CD4-positive, alpha-beta T cell (primary cell): ENCODE results near the gene TFAM. TPM values are rescaled to one million over a fixed set of nuclear protein-coding genes. Genes with fewer than 3 reads are reported as not detected.

Source experiments
- ATAC-seq: fragments of 200-7000 bp; cut with Tn5 transposase; one replicate; pipeline ENCODE4 v1.10.0; 2022; ENCODE audit warnings: mild to moderate bottlenecking; ENCODE audit not compliant: poor library complexity
- CTCF ChIA-PET: fragments of 350-600 bp; sonication (Branson Sonifier 250); formaldehyde crosslinking; loops from one replicate; lab custom pipeline; 2021; ENCODE audit warnings: antibody characterized with exemption, inconsistent platforms; lab: Charles Lee
- POLR2A ChIA-PET: fragments of 350-600 bp; sonication (Branson Sonifier 250); formaldehyde crosslinking; loops from one replicate; lab custom pipeline; 2021; ENCODE audit warnings: antibody characterized with exemption, inconsistent platforms; lab: Charles Lee
- DNase-seq, 14 experiments: peaks; one replicate each; pipeline ENCODE4 v3.0.0-alpha.2; 2013 to 2020; ENCODE audit warnings: mixed read lengths in 2 of 14
- H3K27ac ChIP-seq, 2 donors: one replicate each; pipeline versions ENCODE4 v1.5.1 to v1.7.0; 2013; ENCODE audit warnings: low read length in 2 of 2, low read depth in 1 of 2, mild to moderate bottlenecking in 1 of 2
- H3K27me3 ChIP-seq, 2 experiments: 1 replicate in 1 of 2; 2 replicates in 1 of 2; pipeline versions ENCODE4 v1.6.1 to v1.7.0; 2013; ENCODE audit warnings: low read length in 2 of 2, control low read depth in 1 of 2, mild to moderate bottlenecking in 1 of 2, moderate library complexity in 1 of 2; ENCODE audit not compliant: insufficient read depth in 2 of 2, control insufficient read depth in 1 of 2
- H3K36me3 ChIP-seq: one replicate; pipeline ENCODE4 v1.6.1; 2013; ENCODE audit warnings: low read length, control low read depth; ENCODE audit not compliant: insufficient read depth
- H3K4me1 ChIP-seq: one replicate; pipeline ENCODE4 v1.6.1; 2013; ENCODE audit warnings: low read length, control low read depth; ENCODE audit not compliant: insufficient read depth
- H3K4me3 ChIP-seq: one replicate; pipeline ENCODE4 v1.5.1; 2013; ENCODE audit warnings: mild to moderate bottlenecking, low read length, moderate library complexity
- H3K9me3 ChIP-seq, 2 experiments: 1 replicate in 1 of 2; 2 replicates in 1 of 2; pipeline versions ENCODE4 v1.6.1 to v1.7.0; 2013; ENCODE audit warnings: low read length in 2 of 2, mild to moderate bottlenecking in 2 of 2, control low read depth in 1 of 2, moderate library complexity in 1 of 2; ENCODE audit not compliant: control insufficient read depth in 1 of 2, insufficient read depth in 1 of 2
- H3K27ac Mint-ChIP-seq: one replicate; pipeline ENCODE4 v1.8.0; 2020; ENCODE audit warnings: mixed read lengths
- H3K27me3 Mint-ChIP-seq: one replicate; pipeline ENCODE4 v1.8.0; 2021; ENCODE audit warnings: mixed read lengths
- H3K36me3 Mint-ChIP-seq: one replicate; pipeline ENCODE4 v1.8.0; 2021; ENCODE audit warnings: low read depth, mixed read lengths
- H3K4me1 Mint-ChIP-seq: one replicate; pipeline ENCODE4 v1.8.0; 2021; ENCODE audit warnings: low read depth, mixed read lengths
- H3K4me3 Mint-ChIP-seq: one replicate; pipeline ENCODE4 v1.8.0; 2020; ENCODE audit warnings: mild to moderate bottlenecking, mixed read lengths
- H3K9me3 Mint-ChIP-seq: one replicate; pipeline ENCODE4 v1.8.0; 2020; ENCODE audit warnings: mixed read lengths
- CTCF ChIP-seq: fragments of 200-600 bp; IDR thresholded peaks from one replicate; pipeline ENCODE4 v1.8.0; 2022; ENCODE audit warnings: antibody characterized with exemption, mild to moderate bottlenecking
- intact Hi-C, 2 experiments: fragments of 100-400 bp; cut with DNase I in 1 of 2; cut with micrococcal nuclease in 1 of 2; formaldehyde crosslinking; loops; one replicate each; pipeline versions ENCODE4 v1.15.1 to v1.9.0; 2023 to 2025; cut with DNase I, micrococcal nuclease
- total RNA-seq, 174 experiments: library from RNA in 2 of 174; stranded (reverse) in 2 of 174; gene quantifications; one replicate each; pipeline ENCODE4 v1.2.3 and lab custom pipeline; 2021 to 2026

TFAM gene
- total RNA-seq, 2 experiments from 2014 or later: 43.7 to 50.5 TPM

GRCh38 chr10:58382489-58382995 is 2.7 kb upstream of the TFAM start:
- ATAC-seq: no peak
- DNase-seq: no peak
- H3K27me3 Mint-ChIP-seq: no peaks in the 10 kb centered on the region
- Histone ChIP-seq H3K27me3 (no peaks in the 10 kb centered on the region), H3K4me1 (peaks cover 19% of the 10 kb centered on the region), H3K36me3 (no peaks in the 10 kb centered on the region), H3K4me3 (no peak overlapping the region), H3K9me3 (no peaks in the 10 kb centered on the region), H3K27ac (no peak overlapping the region)
- POLR2A ChIA-PET: no interaction called here
- H3K36me3 Mint-ChIP-seq: peaks cover 22% of the 10 kb centered on the region
- intact Hi-C loops: no loop called here
- no peaks in the 10 kb centered on the region for H3K9me3 Mint-ChIP-seq
- H3K4me3 Mint-ChIP-seq: no peak overlapping the region
- no peak for TF ChIP-seq CTCF
- H3K4me1 Mint-ChIP-seq: peaks cover 43% of the 10 kb centered on the region
- CTCF ChIA-PET: interaction anchor here (1.1 kb wide), 1 partner anchor 83 kb away, joined by 4 read pairs; no protein-coding TSS in a partner anchor
- H3K27ac Mint-ChIP-seq: no peak overlapping the region

- ATAC-seq (peak; percentile 60), DNase-seq (peak in 3 of 14 experiments; percentile 64 to 82 (median 75))
- intact Hi-C loops: loop anchor here (1.0 to 2.0 kb wide), 3 partner anchors 51 to 115 kb away; partner anchors contain the start of gene CISD1 (in 1 of the 2)
- Histone ChIP-seq H3K36me3 (peaks cover 12% of the 10 kb centered on the region), H3K27ac (peak overlapping the region; percentile 69 to 79), H3K4me3 (peak overlapping the region; percentile 87), H3K27me3 (no peaks in the 10 kb centered on the region), H3K9me3 (no peaks in the 10 kb centered on the region), H3K4me1 (peaks cover 21% of the 10 kb centered on the region)
- TF ChIP-seq CTCF: no peak
- Mint-ChIP-seq H3K4me1 (peaks cover 56% of the 10 kb centered on the region), H3K27me3 (no peaks in the 10 kb centered on the region), H3K36me3 (peaks cover 37% of the 10 kb centered on the region), H3K27ac (peak overlapping the region; percentile 96), H3K4me3 (peak overlapping the region; percentile 98), H3K9me3 (no peaks in the 10 kb centered on the region)
- CTCF ChIA-PET: interaction anchor here (0.9 to 3.2 kb wide), 6 partner anchors 9 to 1523 kb away, joined by 3 to 32 read pairs (median 3); no protein-coding TSS in a partner anchor
- POLR2A ChIA-PET: interaction anchor here (1.2 to 3.0 kb wide), 13 partner anchors 11 to 1524 kb away, joined by 3 to 78 read pairs (median 5); partner anchors contain the start of genes CISD1, IPMK and UBE2D1
These were observed 1.1 kb upstream of the TFAM start for GRCh38 chr10:58384095-58384494.

- Histone ChIP-seq H3K4me3 (peak overlapping the region; percentile 87), H3K27me3 (no peaks in the 10 kb centered on the region), H3K27ac (peak overlapping the region; percentile 69 to 79), H3K9me3 (no peaks in the 10 kb centered on the region), H3K36me3 (peaks cover 16% of the 10 kb centered on the region), H3K4me1 (peaks cover 21% of the 10 kb centered on the region)
- ChIA-PET CTCF (interaction anchor here (0.8 to 3.2 kb wide), 8 partner anchors 10 to 1522 kb away, joined by 3 to 32 read pairs (median 3); partner anchors contain the start of gene CISD1), POLR2A (interaction anchor here (0.9 to 3.0 kb wide), 19 partner anchors 11 to 1524 kb away, joined by 3 to 78 read pairs (median 4); partner anchors contain the start of genes CCDC6, CISD1, IPMK and UBE2D1)
- no peak for TF ChIP-seq CTCF
- peak overlapping the region; percentile 98 for H3K4me3 Mint-ChIP-seq
- no peaks in the 10 kb centered on the region for H3K9me3 Mint-ChIP-seq
- peaks cover 60% of the 10 kb centered on the region for H3K4me1 Mint-ChIP-seq
- no peaks in the 10 kb centered on the region for H3K27me3 Mint-ChIP-seq
- H3K36me3 Mint-ChIP-seq: peaks cover 42% of the 10 kb centered on the region
- intact Hi-C loops: loop anchor here (1.0 to 2.0 kb wide), 3 partner anchors 52 to 115 kb away; partner anchors contain the start of gene CISD1 (in 1 of the 2)
- ATAC-seq: peak; percentile 3
- peak overlapping the region; percentile 96 for H3K27ac Mint-ChIP-seq
- no peak for DNase-seq
These were observed 639 bp upstream of the TFAM start for GRCh38 chr10:58384544-58384998.
